ENCODE results near the gene TDRD10.
"Not testable (repeated sequence)": the region's sequence is repeated elsewhere in the genome, so short reads cannot be mapped to it uniquely, and the experiment has no call there.

Gene TDRD10

DNA sequence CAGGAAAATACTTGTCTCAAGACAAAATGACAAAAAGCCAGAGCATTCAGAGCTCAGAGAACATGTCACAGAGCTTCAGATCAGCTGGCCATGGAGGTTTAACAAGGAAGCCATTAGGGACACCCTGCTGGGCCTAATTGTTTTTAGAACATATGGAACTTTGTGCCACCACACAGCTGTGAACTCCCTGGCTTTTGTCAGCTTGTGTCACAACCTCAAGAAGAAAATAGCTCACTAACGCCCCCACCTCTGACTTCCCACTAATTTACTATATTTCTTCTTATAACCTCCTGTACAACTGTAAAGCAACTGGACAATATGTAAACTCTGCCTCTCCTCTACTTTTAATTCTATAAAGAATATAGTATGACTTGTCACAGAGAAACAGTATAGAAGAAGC lies 21.0 kb upstream of the TDRD10 start:
- DNase-seq = no peak

DNA sequence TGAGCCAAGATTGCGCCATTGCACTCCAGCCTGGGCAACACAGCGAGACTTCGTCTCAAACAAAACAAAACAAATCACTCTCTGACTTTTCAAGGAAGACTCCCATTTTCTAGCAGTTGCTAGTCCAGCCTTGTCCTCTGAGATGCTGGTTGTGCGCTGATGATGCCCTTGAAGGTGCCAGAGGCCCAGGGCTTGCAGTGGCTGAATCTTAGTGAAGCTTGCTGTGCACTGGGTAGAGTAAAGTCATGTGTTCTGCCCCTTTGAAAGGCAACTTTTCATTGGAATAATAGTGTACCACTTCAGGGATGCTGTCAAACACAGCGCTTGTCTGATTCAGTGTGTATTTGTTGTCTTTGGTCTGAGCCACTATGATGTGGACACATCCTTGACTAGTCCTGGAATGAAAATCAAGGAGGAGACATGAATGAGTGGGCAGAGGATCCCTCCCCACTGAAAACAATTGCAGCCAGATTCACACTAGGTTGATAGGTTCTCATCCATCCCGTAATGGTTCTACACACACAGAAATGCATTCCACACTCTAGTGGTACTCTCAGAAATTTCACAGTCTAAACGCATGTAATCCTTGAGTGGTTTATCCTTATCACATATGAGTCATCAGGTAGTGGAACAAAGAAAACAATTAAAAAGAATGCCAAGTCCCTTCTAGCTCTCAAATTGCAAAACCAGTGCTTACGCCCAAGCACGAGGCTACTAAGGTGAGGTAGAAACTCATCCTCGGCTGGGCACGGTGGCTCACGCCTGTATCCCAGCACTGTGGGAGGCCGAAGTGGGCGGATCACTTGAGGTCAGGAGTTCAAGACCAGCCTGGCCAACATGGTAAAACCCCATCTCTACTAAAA lies 17.8 kb upstream of the TDRD10 start:
- DNase-seq = no peak

DNA sequence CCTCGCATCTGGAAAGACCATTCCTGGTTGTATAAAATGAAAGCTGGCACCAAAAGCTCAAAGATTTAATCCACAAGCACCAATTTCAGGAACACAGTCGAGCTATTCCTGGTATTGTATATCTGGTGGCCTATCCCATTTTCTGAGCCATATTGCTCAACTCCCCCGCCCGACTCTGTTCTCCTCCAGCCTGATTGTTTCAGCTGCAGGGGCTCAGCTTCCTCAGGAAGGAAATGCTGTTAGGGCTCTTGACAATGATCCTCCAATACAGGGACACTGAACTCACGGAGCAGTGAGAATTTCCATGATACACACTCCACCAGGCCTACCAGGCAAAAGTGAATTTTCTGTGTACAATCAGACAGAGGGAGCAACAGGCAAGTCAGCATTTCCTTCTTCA lies 16.9 kb upstream of the TDRD10 start:
- DNase-seq = no peak

DNA sequence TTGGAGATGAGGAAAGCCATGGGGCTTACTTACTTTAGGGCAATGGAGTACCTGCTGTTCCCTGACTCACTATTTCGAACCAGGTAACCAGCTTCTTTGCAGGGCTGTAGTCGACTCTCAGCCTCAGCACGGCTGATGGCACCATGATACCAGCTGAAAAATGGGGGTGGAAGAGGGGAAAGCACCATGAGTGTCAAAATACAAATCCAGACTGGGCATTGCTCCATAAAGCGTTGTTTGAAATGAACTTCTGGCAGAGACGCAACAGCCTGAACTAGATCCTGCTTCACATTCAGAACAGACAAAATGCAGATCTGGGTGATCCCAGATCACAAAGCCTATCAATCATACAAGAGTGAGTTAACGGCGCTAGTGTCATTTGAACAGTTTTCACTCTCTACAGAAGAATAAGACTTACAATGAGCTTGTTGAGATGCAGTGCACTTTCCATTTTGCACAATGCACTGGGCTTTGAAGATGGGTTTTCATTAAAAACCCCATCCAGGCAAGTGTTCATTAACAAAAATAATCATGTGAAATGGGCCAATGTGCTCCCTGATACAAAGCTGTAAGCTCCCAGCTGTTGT lies 16.0 kb upstream of the TDRD10 start:
- DNase-seq = no peak

DNA sequence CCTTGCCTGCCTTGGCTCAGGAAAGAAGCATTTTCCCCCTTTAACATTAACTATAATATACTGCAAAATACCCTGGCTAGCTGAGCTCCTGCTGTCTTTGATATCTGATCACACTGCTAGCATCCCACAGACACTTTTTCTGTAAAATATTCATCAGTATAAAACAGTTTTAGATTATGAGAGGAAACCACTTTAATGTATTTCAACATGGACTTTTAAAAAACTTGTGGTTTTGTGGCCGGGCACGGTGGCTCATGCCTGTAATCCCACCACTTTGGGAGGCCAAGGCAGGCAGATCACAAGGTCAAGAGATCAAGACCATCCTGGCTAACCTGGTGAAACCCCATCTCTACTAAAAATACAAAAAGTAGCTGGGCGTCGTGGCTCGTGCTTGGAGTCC lies 15.3 kb upstream of the TDRD10 start:
- DNase-seq = not testable (repeated sequence)

DNA sequence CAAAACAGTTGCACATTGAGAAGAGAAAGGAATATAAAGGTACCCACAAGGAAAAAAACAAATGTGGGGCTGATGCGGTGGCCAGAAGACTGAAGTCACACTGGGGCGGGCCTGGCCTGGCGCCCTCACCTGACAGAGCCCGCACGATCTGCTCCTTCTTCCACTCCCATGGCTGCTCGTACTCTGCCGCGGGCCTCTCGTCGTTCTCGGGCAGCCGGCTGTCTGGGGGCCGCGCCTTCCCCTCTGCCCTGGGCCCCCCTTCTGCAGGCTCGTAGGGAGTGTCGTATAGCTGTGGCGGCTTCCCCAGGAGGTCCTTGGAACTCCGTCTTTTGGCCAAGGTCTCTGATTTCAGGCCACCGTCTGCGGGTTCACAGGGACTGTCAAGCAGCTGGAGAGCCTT lies 13.1 kb upstream of the TDRD10 start:
- no peak for DNase-seq

DNA sequence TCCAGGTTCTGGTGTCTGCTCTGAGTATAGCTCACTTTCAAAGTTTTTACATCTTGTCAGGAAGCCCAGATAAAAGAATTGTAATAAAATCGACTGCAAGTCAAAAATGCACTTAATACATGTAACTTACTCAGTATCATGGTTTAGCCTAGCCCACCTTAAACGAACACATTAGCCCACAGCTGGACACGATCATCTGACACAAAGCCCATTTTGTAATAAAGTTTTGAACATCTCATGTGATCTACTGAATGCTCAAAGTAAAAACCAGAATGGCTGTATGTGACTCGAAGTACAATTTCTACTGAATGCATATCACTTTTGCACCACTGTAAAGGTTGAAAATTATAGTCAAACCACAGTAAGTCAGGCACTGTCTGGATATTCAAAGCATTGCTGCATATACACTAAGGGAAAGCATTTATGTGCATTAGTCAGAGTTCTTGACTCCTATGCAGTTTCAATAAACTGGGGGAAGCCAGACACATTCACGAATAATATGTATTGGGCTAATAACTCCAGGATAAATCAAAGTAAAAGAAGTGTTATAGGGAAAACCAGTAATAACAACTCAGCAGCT lies 12.2 kb upstream of the TDRD10 start:
- no peak for DNase-seq

- no peak for DNase-seq
Observed at GRCh38 chr1:154490317-154490716, 11.7 kb upstream of the TDRD10 start.

DNA sequence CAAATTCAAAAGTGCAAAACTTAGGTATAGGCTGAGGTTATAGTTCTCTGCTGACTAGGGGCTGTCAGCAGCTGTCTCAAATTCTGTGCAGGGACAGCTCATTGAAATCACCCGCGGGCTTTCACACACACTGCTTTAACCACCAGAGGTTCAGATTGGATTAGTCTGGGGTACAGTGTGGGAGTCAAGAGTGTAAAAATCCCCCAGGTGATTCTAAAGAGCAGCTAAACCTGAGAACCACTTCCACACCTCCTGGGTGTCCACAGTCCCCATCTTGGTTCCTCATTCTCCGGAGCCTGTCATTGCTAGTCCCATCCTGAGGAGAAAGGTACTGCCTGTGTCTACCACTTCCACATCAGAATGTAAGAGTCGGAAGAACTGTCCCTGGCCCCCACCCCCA lies 9.9 kb upstream of the TDRD10 start:
- DNase-seq = no peak

DNA sequence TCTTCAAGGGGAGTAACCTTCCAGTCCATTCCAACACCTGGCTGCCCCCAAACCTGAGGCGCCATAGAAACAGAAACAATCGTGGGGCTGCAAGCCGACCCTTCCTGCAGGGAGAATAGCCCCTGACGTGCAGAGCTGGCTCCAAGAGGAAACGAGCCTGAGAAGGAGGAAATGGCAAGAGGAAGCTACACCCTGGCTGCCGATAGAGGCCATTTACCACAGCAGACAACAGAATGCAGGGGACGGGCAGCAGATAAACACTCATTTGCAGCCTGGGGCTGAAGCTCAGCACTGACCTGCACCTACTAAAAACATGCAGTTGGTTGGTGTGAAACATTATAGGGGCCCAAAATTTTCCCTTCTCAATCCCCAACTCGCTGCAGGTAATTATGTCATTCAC lies 8.7 kb upstream of the TDRD10 start:
- DNase-seq = no peak

- no peak for DNase-seq
Observed at GRCh38 chr1:154495496-154496273, 6.3 kb upstream of the TDRD10 start.

DNA sequence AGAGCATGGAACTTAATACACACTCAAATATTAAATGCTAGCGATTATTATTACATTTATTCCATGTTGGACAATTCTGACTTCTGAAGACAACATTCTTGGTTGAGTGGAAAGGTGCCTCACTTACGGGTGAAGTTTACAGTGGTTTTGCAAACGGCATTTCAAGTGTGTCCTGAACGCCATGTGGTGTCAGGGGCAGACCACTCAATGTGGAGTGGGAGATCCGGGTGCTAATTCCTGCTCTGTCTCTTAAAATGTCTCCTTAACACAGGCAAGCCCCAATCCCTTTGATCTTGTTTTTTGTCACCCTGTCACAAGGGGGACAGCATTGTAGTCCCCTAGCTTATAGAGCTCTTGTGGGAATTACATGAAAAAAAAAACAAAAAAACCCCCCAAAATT lies 5.6 kb upstream of the TDRD10 start:
- DNase-seq = no peak

DNA sequence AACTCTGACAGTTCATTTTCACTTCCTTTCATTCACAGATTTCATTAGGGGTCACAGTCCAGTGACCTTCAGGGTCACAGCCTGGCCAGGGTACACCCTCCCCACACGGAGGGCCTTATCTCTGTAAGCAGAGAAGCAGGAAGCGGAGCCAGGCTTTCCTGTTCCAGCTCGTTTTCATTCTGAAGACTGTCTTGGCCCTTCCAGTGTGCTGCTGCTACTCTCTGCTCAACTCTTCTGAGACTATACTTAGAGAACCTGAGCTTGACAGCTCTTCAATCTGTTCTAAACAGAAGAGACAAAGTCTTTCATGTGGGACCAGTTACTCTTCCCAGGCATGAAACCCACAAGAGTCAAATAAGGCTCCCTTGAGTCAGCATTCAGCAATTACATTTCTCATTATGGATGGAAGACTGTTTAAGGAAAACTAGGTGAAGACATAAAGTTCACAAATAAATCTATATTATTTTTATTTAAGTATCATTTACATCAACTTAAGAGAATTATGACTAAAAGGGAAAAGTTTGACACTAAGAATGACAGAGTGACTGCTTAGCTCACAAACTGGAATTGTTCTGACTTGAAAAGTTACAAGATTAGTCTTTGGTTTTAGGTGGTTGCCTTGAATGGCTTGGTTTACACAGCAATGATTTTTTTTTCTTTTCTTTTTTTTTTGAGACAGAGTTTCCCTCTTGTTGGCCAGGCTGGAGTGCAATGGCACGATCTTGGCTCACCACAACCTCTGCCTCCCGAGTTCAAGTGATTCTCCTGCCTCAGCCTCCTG lies 4.8 kb upstream of the TDRD10 start:
- DNase-seq = no peak

DNA sequence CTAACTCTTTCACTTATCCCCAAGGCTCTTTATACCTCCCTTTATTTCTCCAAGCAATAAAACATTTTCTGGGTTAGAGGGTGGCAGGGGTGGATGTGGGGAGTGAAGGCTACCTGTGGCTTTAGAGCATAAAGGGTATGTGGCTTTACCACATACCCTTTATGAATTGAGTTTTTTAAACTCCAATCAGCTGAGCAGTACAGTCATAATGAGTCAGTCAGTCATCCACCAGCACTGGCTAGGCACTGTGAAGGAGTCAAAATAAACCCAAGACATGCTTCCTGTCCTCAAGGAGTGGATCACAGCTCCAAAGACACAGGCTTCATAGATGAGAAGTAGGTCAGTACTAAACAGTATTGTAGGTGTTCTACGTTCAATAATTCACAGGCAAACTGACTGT lies 2.6 kb upstream of the TDRD10 start:
- DNase-seq = no peak

GRCh38 chr1:154500533-154500932 lies 1.5 kb upstream of the TDRD10 start:
- DNase-seq = no peak

DNA sequence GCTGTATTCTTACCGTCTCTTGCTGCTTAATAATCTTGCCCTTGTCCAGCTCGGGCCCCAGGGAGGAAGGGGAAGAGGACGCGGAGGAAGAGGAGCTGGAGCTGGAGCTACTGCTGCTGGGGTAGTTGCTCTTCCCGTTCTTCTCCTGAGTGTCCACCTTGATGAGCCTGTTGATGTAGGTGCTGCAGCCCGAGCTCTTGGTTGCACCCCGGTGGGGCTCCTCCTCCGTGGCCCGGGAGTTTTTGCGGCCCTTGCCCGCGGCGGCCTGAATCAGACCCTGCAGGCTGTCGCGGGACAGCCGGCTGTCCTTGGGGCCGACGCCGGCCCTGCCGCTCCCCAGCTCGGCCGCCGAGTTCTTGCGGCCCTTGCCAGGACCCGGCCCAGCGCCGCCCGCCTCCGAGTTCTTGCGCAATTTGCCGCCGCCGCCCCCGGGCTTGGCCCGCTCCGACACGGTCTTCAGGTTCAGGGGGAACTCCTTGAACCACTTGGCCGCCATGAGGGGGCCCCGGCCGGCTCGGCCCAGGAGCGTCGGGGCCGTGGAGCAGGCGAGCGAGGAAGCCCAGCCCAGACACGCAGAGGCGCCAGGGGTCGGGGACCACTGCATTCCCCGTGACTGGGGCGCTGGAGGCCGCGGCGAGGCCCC lies 475 bp upstream of the TDRD10 start:
- no peak for DNase-seq

DNA sequence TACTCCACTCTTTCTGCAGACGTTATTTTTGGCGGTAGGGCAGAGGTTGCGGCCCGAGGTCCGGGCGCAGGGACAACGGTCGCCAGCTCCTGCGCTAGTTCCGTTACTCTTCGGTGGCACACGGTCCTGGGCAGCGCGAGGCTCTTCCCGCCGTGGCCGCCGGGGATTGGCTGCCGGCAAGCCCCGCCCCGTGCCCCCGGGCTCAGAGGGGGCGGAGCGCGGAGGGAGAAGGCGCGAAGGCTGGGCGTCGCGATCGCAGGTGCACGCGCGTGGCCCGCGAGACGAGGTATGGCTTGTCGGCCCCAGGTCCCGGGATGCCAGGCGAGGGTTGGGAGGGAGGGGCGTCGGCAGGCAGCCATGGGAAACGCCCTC lies 711 bp downstream of the TDRD10 start:
- no peak for DNase-seq

- DNase-seq = no peak
Observed at GRCh38 chr1:154503898-154504297, 1.9 kb downstream of the TDRD10 start.

DNA sequence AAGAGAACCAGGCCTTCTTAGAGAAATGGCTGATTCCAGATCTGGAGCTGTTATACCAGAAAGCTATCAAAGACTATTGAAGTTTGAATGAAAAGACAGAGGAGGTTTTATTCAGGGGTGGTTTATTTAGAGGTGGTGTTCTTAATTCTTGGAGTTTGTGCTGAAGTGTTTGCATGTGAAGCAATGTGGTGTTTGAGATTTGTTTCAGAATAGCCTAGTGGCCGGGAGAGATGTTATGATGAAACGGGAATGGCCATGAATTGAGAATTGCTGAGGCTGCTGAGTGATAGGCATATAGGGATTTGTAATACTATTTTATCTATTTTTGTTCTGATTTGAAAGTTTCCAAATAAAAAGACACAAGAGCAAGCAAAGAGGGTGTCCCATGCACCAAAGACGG lies 10.7 kb downstream of the TDRD10 start:
- no peak for DNase-seq

DNA sequence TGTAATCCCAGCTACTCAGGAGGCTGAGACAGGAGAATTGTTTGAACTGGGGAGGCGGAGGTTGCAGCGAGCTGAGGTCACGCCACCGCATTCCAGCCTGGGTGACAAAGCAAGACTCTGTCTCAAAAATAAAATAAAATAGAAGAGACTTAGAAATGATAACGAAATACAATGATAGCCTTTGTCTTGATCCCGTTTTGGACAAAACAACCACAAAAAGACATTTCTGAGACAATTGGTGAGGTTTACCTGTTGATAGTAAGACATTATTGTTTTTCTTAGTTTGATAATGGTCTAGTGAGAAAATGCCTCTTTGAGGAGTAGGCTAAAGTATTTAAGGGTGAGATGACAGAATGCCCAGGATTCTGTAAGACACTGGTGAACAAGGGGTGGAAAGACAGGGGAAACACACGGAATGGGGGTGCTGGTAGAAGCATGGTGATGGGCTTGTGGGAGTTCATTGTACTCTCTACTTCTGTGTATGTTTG lies 12.1 kb downstream of the TDRD10 start:
- DNase-seq = no peak

DNA sequence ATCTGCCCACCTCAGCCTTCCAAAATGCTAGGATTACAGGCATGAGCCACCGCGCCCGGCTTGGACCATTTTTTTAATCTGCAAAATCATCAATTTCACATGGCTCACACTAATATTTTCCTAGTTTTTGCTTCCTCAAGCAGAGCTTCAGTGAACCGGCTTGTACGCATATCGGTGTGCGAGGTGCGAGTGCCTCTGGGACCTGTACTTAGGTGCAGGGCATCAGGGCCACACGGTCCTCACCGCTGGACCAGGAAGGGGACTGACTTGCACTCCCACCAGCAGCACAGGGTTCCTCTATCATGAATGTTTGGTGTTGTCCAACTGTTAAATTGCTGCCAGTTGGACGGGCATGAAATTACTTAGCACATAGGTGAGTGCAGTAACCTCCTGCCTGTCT lies 15.6 kb downstream of the TDRD10 start:
- DNase-seq = no peak

GRCh38 chr1:154519591-154519991 lies 17.6 kb downstream of the TDRD10 start:
- DNase-seq = no peak

All from stimulated activated naive CD4-positive, alpha-beta T cell treated with Interleukin-2 at 50 U/mL for 16 hours (primary cell).